ENCODE measurements around the gene KCNK4.
"Not testable (repeated sequence)": the region's sequence is repeated elsewhere in the genome, so short reads cannot be mapped to it uniquely, and the experiment has no call there.

The KCNK4 gene

DNA sequence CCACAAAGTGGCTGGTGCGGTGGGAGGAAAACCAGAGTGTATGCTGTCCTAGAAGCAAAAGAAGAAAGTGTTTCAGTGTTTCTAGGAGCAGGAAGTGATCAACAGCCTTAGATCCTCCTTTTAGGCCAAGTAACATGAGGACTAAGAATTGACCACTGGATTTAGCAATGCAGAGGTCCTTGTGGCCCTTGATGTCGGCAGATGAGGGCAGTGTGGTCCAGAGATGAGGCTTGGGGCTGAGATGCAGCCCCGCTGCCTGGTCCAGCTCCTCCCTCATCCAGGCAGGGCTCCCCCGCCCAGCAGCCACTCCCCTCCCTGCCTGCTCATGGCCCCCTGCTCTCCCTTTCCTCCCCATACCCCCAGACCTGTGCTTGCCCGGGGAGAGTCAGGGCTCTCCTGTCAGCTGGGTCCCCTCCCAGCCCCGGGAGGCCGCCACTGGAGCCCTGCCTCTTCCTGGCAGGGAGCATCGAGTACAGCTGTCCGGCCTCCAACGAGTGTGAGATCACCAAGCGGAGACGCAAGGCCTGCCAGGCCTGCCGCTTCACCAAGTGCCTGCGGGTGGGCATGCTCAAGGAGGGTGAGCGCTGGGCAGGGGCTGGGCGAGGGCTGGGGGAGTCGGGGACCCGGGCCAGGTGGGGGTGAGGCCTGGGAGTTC, 22.5 kb downstream of the KCNK4 start:
- no peak for DNase-seq

DNA sequence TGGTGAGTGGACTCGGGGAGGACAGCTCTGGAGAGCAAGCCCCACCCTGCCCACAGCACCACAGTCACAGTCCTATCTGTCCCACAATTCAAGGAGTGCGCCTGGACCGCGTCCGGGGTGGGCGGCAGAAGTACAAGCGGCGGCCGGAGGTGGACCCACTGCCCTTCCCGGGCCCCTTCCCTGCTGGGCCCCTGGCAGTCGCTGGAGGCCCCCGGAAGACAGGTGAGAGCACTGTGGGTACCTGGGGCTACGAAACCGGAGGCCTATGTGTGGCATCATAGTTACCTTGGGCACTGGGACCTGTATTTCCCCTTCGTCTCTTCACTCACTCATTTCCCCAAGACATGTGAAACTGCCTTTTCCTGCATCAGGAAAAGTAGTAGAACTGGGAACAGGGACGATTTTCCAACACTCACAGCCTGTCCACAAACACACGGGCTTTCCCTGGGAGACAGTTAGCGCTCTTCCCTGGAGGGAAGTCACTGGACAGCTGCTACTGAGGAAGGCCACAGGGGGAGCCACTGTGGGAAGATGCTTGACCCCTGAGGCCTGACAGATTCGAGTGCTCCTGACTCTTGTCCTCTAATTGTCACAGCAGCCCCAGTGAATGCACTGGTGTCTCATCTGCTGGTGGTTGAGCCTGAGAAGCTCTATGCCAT, 23.2 kb downstream of the KCNK4 start:
- DNase-seq: no peak

DNA sequence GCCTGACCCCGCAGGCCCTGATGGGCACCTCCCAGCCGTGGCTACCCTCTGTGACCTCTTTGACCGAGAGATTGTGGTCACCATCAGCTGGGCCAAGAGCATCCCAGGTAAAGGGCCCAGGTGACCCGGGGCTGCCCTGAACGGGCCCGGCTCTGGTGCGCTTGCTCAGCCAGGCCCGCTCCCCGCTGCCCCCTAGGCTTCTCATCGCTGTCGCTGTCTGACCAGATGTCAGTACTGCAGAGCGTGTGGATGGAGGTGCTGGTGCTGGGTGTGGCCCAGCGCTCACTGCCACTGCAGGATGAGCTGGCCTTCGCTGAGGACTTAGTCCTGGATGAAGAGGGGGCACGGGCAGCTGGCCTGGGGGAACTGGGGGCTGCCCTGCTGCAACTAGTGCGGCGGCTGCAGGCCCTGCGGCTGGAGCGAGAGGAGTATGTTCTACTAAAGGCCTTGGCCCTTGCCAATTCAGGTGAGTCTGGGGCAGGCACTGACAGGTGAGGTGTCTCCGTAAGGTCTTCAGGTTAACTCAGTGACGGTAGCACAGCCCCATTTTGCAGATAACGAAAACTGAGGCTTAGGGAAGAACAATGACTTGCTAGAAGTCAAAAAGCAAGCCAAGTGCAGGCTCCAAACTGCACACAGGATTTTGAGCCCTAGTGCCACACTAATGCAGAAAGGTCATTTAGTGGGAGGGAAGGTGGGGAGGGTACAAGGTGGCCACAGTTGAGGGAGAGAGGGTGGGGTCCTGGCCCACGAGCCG, 23.9 kb downstream of the KCNK4 start:
- DNase-seq: no peak

DNA sequence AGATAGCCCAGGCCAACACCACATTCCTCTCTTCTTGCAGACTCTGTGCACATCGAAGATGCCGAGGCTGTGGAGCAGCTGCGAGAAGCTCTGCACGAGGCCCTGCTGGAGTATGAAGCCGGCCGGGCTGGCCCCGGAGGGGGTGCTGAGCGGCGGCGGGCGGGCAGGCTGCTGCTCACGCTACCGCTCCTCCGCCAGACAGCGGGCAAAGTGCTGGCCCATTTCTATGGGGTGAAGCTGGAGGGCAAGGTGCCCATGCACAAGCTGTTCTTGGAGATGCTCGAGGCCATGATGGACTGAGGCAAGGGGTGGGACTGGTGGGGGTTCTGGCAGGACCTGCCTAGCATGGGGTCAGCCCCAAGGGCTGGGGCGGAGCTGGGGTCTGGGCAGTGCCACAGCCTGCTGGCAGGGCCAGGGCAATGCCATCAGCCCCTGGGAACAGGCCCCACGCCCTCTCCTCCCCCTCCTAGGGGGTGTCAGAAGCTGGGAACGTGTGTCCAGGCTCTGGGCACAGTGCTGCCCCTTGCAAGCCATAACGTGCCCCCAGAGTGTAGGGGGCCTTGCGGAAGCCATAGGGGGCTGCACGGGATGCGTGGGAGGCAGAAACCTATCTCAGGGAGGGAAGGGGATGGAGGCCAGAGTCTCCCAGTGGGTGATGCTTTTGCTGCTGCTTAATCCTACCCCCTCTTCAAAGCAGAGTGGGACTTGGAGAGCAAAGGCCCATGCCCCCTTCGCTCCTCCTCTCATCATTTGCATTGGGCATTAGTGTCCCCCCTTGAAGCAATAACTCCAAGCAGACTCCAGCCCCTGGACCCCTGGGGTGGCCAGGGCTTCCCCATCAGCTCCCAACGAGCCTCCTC, 24.8 kb downstream of the KCNK4 start:
- not testable (repeated sequence) for DNase-seq

DNA sequence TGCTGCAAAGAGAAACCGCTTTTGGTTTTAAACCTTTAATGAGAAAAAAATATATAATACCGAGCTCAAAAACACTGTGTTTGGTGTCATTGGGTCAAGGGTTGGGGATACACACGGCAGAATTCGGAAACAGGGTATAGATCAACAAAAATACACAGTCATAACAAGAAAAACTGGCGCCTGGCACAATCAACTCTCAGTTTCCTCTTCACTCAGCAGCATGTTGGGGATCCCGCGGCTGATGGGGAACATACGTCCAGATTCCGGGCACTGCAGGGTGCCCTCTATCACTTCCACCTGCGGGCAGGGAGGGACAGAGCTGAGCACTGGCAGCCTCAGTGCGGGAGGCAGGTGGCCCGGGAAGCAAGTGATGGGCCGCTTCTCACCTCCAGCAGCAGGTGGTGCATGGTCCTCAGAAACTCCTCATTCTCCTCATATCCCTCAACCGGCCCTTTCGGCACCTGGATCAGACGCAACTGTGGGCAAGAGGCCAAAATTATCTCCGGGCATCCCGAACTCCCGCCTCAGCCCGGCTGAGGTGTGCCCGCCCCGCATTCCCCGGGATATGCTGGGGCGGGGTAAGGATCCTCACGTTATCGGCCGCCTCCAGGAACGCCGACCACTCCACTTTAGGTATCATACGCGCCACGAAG, 25.7 kb downstream of the KCNK4 start:
- no peak for DNase-seq

DNA sequence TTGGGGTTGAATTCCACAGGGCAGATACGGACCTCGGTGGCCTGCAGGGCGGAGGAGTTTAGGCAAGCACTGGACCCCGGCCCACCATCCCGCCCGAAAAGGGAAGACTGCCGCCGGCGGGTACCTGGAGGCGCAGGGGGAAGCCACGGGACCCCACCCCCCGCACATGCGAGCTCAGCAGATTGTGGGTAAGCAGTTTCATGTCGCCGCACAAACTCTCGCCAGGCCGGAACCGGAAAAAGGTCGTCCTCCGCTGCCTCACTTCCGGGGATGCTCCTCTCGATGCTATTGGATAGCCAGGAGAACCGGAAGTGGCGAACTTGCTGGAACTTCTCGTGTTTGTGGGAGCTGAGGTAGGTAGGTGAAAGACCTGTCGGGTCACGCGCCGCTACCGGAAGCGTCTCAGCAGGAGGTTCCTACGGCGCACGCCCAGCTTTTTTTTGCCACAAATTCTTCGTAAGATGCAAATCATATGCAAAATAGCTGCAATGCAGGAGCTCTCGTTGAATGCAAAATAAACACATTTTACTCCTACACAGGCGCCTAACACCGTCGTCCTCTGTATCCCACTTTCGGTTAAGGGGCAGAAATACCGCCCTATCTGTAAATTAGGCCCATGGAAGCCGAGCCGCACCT, 26.3 kb downstream of the KCNK4 start, which contains the start of gene TRMT112:
Gene TRMT112, minus strand, starts transcription at position 235 of the 636 bp plus-strand sequence. Its CDS starts 33 bp downstream, at position 202.
- DNase-seq: peak; percentile 78

DNA sequence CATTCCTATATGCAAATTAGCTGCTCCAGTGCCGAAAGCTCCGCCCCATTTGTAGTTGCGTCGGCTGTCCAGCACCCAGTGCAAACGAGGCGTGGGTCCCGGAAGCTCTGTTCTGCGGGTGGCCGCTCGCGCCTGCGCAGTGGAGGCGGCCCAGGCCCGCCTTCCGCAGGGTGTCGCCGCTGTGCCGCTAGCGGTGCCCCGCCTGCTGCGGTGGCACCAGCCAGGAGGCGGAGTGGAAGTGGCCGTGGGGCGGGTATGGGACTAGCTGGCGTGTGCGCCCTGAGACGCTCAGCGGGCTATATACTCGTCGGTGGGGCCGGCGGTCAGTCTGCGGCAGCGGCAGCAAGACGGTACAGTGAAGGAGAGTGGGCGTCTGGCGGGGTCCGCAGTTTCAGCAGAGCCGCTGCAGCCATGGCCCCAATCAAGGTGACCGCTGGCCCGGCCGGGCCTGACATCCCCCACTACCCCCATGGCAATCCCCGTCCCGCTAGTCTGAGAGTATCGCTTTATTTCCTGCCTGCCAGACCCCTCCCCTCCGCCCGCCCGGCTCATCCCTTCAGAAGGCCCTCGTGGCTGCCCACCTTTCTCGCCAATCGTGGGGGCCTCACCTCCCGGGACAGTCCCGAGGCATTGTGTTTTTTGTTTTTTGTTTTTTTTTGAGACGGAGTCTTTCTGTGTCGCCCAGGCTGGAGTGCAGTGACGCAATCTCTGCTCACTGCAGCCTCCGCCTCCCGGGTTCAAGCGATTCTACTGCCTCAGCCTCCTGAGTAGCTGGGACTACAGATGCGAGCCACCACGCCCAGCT, 27.1 kb downstream of the KCNK4 start, which contains the start of gene PRDX5:
Gene PRDX5, plus strand, starts transcription at position 161 of the 805 bp plus-strand sequence. Its CDS starts 95 bp downstream, at position 256.
- peak; percentile 70 for DNase-seq

DNA sequence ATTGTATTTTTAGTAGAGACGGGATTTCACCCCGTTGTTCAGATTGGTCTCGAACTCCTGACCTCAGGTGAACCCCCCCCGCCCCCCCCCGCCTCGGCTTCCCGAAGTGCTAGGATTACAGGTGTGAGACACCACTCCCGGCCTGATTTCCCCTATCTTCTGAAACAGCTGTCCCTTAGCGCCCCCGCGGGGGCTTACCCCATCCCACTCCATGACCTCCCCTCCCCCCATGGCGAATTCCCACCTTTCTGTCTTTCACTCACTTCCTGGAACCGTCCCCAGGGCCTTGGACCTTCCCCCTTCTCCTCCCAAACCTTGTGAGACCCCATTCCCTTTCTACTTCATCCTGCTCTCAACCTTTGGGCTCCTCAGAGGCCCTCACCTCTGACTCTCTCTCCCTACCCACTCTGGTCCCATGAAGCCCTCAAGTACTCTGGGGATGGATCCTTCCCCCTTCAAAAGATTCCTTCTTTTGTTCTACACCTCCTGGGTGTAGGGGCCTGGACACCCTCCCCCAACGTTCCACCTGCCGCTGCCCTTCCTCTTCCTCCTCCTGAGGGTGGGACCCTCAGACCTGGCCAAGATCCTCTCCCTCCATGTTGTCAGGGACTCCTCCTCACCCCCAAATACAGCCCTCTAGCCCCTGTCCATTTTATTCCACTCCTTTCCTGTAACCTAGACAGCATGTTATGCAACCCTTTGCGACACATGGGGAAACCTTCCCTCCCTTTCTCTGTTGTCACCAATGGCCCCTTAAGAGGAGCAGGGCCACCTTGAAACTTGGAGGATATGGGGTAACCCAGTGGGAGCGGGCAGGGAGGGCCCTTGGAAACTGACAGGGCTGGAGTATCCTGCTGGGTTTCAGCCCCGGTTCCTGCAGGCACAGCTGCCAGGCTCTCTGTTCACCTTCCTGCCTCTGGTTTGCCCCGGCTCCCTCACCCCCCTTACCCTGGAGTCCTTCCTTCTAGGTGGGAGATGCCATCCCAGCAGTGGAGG, 28.0 kb downstream of the KCNK4 start:
- DNase-seq: no peak

- no peak for DNase-seq
Measured at GRCh38 chr11:64320556-64320955, 29.5 kb downstream of the KCNK4 start.

GRCh38 chr11:64321026-64321425, 29.9 kb downstream of the KCNK4 start:
- no peak for DNase-seq

GRCh38 chr11:64321533-64321932, 30.4 kb downstream of the KCNK4 start:
- DNase-seq: no peak

GRCh38 chr11:64322925-64323260, 31.8 kb downstream of the KCNK4 start:
- DNase-seq: no peak

DNA sequence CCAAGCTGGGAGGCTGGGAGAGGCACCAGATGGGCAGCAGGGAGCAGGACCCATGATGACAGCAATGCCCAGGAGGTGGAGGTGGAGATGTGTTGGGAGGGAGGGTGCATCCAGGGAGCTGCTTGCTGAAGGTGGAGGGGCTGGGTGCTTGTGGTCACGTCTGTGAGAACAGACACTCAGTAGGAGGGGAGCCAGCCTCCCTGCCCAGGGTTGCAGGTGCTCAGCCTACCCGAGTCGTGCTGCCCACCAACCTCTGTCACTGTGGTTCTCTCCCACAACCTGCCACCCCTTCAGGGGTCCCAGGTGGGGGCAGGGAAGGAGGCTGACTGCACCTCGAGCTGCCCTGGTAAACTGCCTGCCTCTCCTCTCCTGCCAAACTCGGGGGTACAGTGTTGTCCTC, 32.3 kb downstream of the KCNK4 start:
- DNase-seq: no peak

DNA sequence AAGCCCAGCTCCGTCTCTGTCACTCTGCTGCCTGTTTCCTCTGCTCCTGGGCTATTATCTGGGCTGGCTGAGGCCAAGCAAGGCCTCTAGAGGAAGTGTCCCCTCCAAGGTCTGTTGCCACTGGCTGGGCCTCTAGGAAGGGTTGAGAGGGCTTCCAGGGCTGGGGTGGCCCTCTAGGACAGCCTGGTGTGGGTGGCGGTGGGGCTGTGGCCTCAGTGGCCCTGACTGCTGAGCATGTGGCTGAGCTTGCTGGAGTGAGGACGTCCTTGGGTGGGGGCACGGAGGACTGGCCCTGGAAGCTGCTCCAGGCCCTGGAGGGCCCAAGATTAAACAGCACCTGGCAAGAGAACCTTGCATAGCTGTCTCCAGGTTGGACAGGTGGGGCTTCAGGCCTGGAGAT, 32.9 kb downstream of the KCNK4 start:
- DNase-seq: not testable (repeated sequence)

DNA sequence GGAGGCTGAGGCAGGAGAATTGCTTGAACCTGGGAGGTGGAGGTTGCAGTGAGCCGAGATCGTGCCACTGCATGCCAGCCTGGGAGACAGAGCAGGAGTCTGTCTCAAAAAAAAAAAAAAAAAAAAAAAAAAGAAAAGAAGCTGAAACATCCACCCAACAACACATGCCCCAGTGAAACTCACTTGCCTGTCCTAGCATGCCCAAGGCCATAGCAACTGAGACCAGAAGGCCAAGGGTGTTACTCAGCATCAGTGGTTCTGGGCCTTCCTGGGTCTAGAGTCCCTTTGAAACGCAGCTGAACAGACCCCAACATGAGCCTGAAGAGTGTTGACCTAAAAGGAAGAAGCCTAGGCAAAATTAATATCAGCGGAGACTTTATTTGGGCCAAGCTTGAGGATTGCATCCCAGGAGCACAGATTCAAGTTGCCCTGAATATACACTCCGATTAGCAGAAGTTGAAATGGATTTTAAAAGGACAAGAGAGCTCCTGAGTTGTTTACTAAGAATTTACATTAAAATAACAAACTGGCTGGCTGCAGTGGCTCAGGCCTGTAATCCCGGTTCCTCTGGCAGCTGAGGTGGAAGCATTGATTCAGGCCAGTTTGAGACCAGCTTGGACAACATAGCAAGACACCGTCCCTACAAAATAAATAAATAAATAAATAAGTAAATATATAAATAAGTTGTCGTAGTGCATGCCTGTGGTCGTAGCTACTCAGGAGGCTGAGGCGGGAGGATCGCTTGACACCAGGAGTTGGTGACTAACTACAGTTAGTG, 33.8 kb downstream of the KCNK4 start:
- no peak for DNase-seq

DNA sequence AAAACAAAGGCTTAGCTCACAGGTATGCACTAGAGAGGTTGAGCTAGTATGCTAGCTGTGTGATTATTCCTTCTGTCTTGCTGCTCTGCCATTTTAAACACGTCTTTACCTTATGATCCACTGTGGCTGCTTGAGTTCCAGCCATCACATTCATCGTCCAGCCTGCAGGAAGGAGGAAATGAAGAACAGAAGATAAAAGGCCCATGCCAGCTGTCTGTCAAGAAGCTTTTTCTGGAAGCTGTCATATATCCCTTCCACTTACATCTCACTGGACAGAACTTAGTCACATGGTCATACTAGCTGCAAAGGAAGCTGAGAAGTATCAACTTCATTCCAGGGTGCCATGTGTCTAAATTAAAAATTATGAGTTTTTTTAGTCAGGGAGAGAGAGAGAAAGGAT, 36.3 kb downstream of the KCNK4 start:
- no peak for DNase-seq

GRCh38 chr11:64327993-64328392, 36.9 kb downstream of the KCNK4 start:
- no peak for DNase-seq

DNA sequence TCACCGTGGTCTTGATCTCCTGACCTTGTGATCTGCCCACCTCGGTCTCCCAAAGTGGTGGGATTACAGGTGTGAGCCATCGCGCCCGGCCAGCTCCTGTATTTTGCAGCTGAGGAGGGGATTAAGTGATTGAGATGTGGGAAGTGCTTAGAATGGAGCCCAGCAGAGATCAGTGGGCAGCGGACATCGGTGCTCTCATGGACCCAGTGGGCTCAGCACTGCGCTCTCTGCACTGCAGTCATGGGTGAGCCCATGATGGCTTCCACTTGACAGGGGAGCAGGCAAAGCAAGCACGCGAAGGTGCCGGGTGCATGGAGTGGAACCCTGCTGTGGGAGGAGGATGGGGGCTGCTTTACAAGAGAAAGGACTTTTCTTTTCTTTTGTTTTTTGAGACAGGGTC, 39.8 kb downstream of the KCNK4 start:
- DNase-seq: no peak
